SK-N-SH treated with all-trans-retinoic acid at 6 μM for 48 hours (cell line): ENCODE measurements around the gene PAK4.

Experiments
- GLIS3 ChIP-seq: fragments of 250-450 bp; sonication (Bioruptor Pico); IDR thresholded peaks from 2 replicates; pipeline ENCODE4 v1.5.0; 2020; ENCODE audit warnings: mild to moderate bottlenecking, moderate library complexity
- PATZ1 ChIP-seq: fragments of 250-450 bp; sonication (Bioruptor Pico); IDR thresholded peaks from 2 replicates; pipeline ENCODE4 v1.8.0; 2020; ENCODE audit warnings: mild to moderate bottlenecking, moderate library complexity, borderline replicate concordance

GRCh38 chr19:39196320-39196719 lies 70.7 kb downstream of the PAK4 start:
- TF ChIP-seq PATZ1 = no peak
- TF ChIP-seq GLIS3 = no peak
